HG02763 (cell line): Measurements from ENCODE around the gene EXD3.
"Not testable (repeated sequence)": the region's sequence is repeated elsewhere in the genome, so short reads cannot be mapped to it uniquely, and the experiment has no call there.

Experiments
- ATAC-seq: cut with Tn5 transposase; IDR thresholded peaks from one replicate; pipeline ENCODE4 v1.9.1; 2021; ENCODE audit warnings: mild to moderate bottlenecking, moderate library complexity; ENCODE audit not compliant: unreplicated experiment

Gene EXD3

GRCh38 chr9:137411645-137412380 is 11.1 kb downstream of the EXD3 start:
- ATAC-seq = no peak

GRCh38 chr9:137411260-137411644 is 11.7 kb downstream of the EXD3 start:
- no peak for ATAC-seq

GRCh38 chr9:137410891-137411249 is 12.1 kb downstream of the EXD3 start:
- no peak for ATAC-seq

- not testable (repeated sequence) for ATAC-seq
Observed at GRCh38 chr9:137410236-137410890, 12.6 kb downstream of the EXD3 start.

- ATAC-seq = no peak
Observed at GRCh38 chr9:137409515-137409914, 13.4 kb downstream of the EXD3 start.

- no peak for ATAC-seq
Observed at GRCh38 chr9:137408651-137409405, 14.1 kb downstream of the EXD3 start.

- no peak for ATAC-seq
Observed at GRCh38 chr9:137407590-137408300, 15.2 kb downstream of the EXD3 start.

- no peak for ATAC-seq
Observed at GRCh38 chr9:137406876-137407589, 15.9 kb downstream of the EXD3 start.

GRCh38 chr9:137406085-137406760 is 16.7 kb downstream of the EXD3 start:
- ATAC-seq = no peak

- ATAC-seq = no peak
Observed at GRCh38 chr9:137405677-137406081, 17.3 kb downstream of the EXD3 start.

GRCh38 chr9:137404961-137405567 is 17.9 kb downstream of the EXD3 start:
- ATAC-seq = no peak

GRCh38 chr9:137403269-137403668 is 19.7 kb downstream of the EXD3 start:
- no peak for ATAC-seq

- no peak for ATAC-seq
Observed at GRCh38 chr9:137402746-137403145, 20.2 kb downstream of the EXD3 start.

GRCh38 chr9:137398561-137399468 is 24.1 kb downstream of the EXD3 start:
- ATAC-seq = no peak

- ATAC-seq = no peak
Observed at GRCh38 chr9:137397675-137398423, 25.1 kb downstream of the EXD3 start.

- no peak for ATAC-seq
Observed at GRCh38 chr9:137396634-137397367, 26.2 kb downstream of the EXD3 start.

GRCh38 chr9:137396227-137396626 is 26.7 kb downstream of the EXD3 start:
- no peak for ATAC-seq
